NCI-H2107 (cell line): Measurements from ENCODE around the gene GPR39.

Source experiments
- DNase-seq: peaks from one replicate; lab custom pipeline; 2025; lab: John Stamatoyannopoulos, UW

The GPR39 gene

GRCh38 chr2:132446444-132446843, 29.8 kb downstream of the GPR39 start:
- DNase-seq = no peak

GRCh38 chr2:132448331-132448730, 31.7 kb downstream of the GPR39 start:
- DNase-seq = no peak

- no peak for DNase-seq
These were observed 32.2 kb downstream of the GPR39 start for GRCh38 chr2:132448771-132449170.

GRCh38 chr2:132449868-132450267, 33.3 kb downstream of the GPR39 start:
- no peak for DNase-seq

- DNase-seq = no peak
These were observed 44.2 kb downstream of the GPR39 start for GRCh38 chr2:132460781-132461180.

GRCh38 chr2:132462236-132462635, 45.6 kb downstream of the GPR39 start:
- DNase-seq = no peak

GRCh38 chr2:132463719-132464118, 47.1 kb downstream of the GPR39 start:
- no peak for DNase-seq

GRCh38 chr2:132465917-132466316, 49.3 kb downstream of the GPR39 start:
- DNase-seq = no peak

- no peak for DNase-seq
These were observed 49.9 kb downstream of the GPR39 start for GRCh38 chr2:132466428-132467028.

GRCh38 chr2:132468821-132469675, 52.4 kb downstream of the GPR39 start:
- DNase-seq = no peak

GRCh38 chr2:132470746-132471145, 54.1 kb downstream of the GPR39 start:
- no peak for DNase-seq

- no peak for DNase-seq
These were observed 56.7 kb downstream of the GPR39 start for GRCh38 chr2:132473174-132473883.

GRCh38 chr2:132475615-132476014, 59.0 kb downstream of the GPR39 start:
- no peak for DNase-seq

- DNase-seq = no peak
These were observed 60.8 kb downstream of the GPR39 start for GRCh38 chr2:132477436-132477835.

GRCh38 chr2:132477962-132478361, 61.4 kb downstream of the GPR39 start:
- no peak for DNase-seq

GRCh38 chr2:132478461-132479105, 62.0 kb downstream of the GPR39 start:
- DNase-seq = no peak

- DNase-seq = no peak
These were observed 62.5 kb downstream of the GPR39 start for GRCh38 chr2:132479155-132479554.

GRCh38 chr2:132482821-132483220, 66.2 kb downstream of the GPR39 start:
- no peak for DNase-seq

GRCh38 chr2:132484144-132484543, 67.5 kb downstream of the GPR39 start:
- no peak for DNase-seq

GRCh38 chr2:132488491-132488890, 71.9 kb downstream of the GPR39 start:
- DNase-seq = no peak

GRCh38 chr2:132489150-132489549, 72.5 kb downstream of the GPR39 start:
- DNase-seq = no peak

GRCh38 chr2:132495881-132496280, 79.3 kb downstream of the GPR39 start:
- DNase-seq = no peak
